IMR-90 (cell line): ENCODE results near the gene ZNF507. TPM values are rescaled to one million over a fixed set of nuclear protein-coding genes. Genes with fewer than 3 reads are reported as not detected.

Experiments used
- ATAC-seq: fragments of 200-7000 bp; cut with Tn5 transposase; 2 replicates; pipeline ENCODE4 v1.9.1; 2020; ENCODE audit warnings: low read depth, mild to moderate bottlenecking, moderate library complexity
- BruUV-seq: library from RNA; stranded (reverse); fragments of 400-500 nt; replicated peaks from 2 replicates; lab custom pipeline; 2021; lab: Mats Ljungman, UMichigan
- CTCF ChIA-PET: fragments of 300-600 bp; formaldehyde crosslinking; extraction: SDS; loops from one replicate; lab custom pipeline; 2021; ENCODE audit warnings: antibody characterized with exemption; lab: Yijun Ruan, JAX
- POLR2A ChIA-PET: fragments of 300-600 bp; sonication (Branson Sonifier 250); formaldehyde crosslinking; loops from one replicate; lab custom pipeline; 2022; ENCODE audit warnings: antibody characterized with exemption; ENCODE audit not compliant: unreplicated experiment; lab: Charles Lee
- DNase-seq: peaks from one replicate; pipeline ENCODE4 v3.0.0; 2013
- H2AFZ ChIP-seq: replicated peaks from 2 replicates; pipeline ENCODE3; 2013; ENCODE audit warnings: low read length, mild to moderate bottlenecking; ENCODE audit not compliant: poor library complexity
- H2AK5ac ChIP-seq: 2 replicates; pipeline ENCODE4 v1.6.1; 2013; ENCODE audit warnings: low read depth, low read length, inconsistent platforms
- H2AK9ac ChIP-seq: replicated peaks from 2 replicates; pipeline ENCODE3; 2013; ENCODE audit warnings: mild to moderate bottlenecking, low read depth, low read length, moderate library complexity; ENCODE audit not compliant: poor library complexity
- H2BK120ac ChIP-seq: 2 replicates; pipeline ENCODE4 v1.6.1; 2013; ENCODE audit warnings: low read depth, low read length, inconsistent platforms
- H2BK15ac ChIP-seq: 3 replicates; pipeline ENCODE4 v1.6.1; 2013; ENCODE audit warnings: low read depth, low read length, inconsistent platforms
- H2BK20ac ChIP-seq: 2 replicates; pipeline ENCODE4 v1.6.1; 2013; ENCODE audit warnings: low read depth, mild to moderate bottlenecking, inconsistent platforms, low read length, moderate library complexity
- H2BK5ac ChIP-seq: 2 replicates; pipeline ENCODE4 v1.6.1; 2013; ENCODE audit warnings: mild to moderate bottlenecking, low read depth, low read length, inconsistent platforms; ENCODE audit not compliant: poor library complexity, severe bottlenecking
- H3K14ac ChIP-seq: replicated peaks from 2 replicates; pipeline ENCODE4 v1.6.1; 2013; ENCODE audit warnings: low read depth, low read length, inconsistent platforms
- H3K18ac ChIP-seq: 2 replicates; pipeline ENCODE4 v1.6.1; 2013; ENCODE audit warnings: low read depth, low read length, control low read depth
- H3K23ac ChIP-seq: 2 replicates; pipeline ENCODE4 v1.6.1; 2013; ENCODE audit warnings: low read depth, low read length, inconsistent platforms
- H3K27ac ChIP-seq: 2 replicates; pipeline ENCODE4 v1.5.1; 2013; ENCODE audit warnings: mild to moderate bottlenecking, control low read depth, low read length; ENCODE audit not compliant: insufficient read depth
- H3K27me3 ChIP-seq: 2 replicates; pipeline ENCODE4 v1.6.1; 2013; ENCODE audit warnings: low read length; ENCODE audit not compliant: control insufficient read depth, insufficient read depth
- H3K36me3 ChIP-seq: 2 replicates; pipeline ENCODE4 v1.6.1; 2013; ENCODE audit warnings: low read length, mixed read lengths; ENCODE audit not compliant: control insufficient read depth, insufficient read depth
- H3K4ac ChIP-seq: 2 replicates; pipeline ENCODE4 v1.6.1; 2013; ENCODE audit warnings: low read depth, low read length, inconsistent platforms
- H3K4me1 ChIP-seq: 2 replicates; pipeline ENCODE4 v1.6.1; 2013; ENCODE audit warnings: low read length, mixed read lengths; ENCODE audit not compliant: control insufficient read depth, insufficient read depth
- H3K4me2 ChIP-seq: 2 replicates; pipeline ENCODE4 v1.6.1; 2013; ENCODE audit warnings: low read depth, mild to moderate bottlenecking, control low read depth, low read length, moderate library complexity
- H3K4me3 ChIP-seq: 2 replicates; pipeline ENCODE4 v1.5.1; 2013; ENCODE audit warnings: low read depth, mild to moderate bottlenecking, control low read depth, low read length, moderate library complexity; ENCODE audit not compliant: insufficient read depth
- H3K56ac ChIP-seq: 2 replicates; pipeline ENCODE4 v1.6.1; 2013; ENCODE audit warnings: low read length, inconsistent platforms; ENCODE audit not compliant: insufficient read depth; ENCODE audit errors: extremely low read depth
- H3K79me1 ChIP-seq, 2 experiments: 2 replicates each; pipeline ENCODE4 v1.6.1; 2013; ENCODE audit warnings: low read length in 2 of 2, inconsistent platforms in 1 of 2, low read depth in 1 of 2
- H3K9ac ChIP-seq: 2 replicates; pipeline ENCODE4 v1.6.1; 2013; ENCODE audit warnings: low read depth, low read length, control low read depth
- H3K9me1 ChIP-seq: 2 replicates; pipeline ENCODE4 v1.6.1; 2013; ENCODE audit warnings: low read length, inconsistent platforms; ENCODE audit not compliant: insufficient read depth
- H3K9me3 ChIP-seq: 2 replicates; pipeline ENCODE4 v1.6.1; 2013; ENCODE audit warnings: low read length; ENCODE audit not compliant: control insufficient read depth, insufficient read depth
- H4K20me1 ChIP-seq: 2 replicates; pipeline ENCODE4 v1.6.1; 2013; ENCODE audit warnings: low read length, inconsistent platforms; ENCODE audit not compliant: insufficient read depth
- H4K5ac ChIP-seq: 2 replicates; pipeline ENCODE4 v1.6.1; 2013; ENCODE audit warnings: mild to moderate bottlenecking, low read depth, low read length, control low read depth
- H4K8ac ChIP-seq, 2 experiments: 2 replicates each; pipeline ENCODE4 v1.6.1; 2013; ENCODE audit warnings: low read depth in 2 of 2, low read length in 2 of 2, control low read depth in 1 of 2, inconsistent platforms in 1 of 2
- H4K91ac ChIP-seq: 2 replicates; pipeline ENCODE4 v1.6.1; 2013; ENCODE audit warnings: low read depth, low read length, inconsistent platforms; ENCODE audit not compliant: insufficient read depth
- BHLHE40 ChIP-seq: fragments of 150-350 bp; IDR thresholded peaks from 2 replicates; pipeline ENCODE4 v1.6.1; 2016; ENCODE audit warnings: mild to moderate bottlenecking, low read depth, low read length
- CHD1 ChIP-seq: IDR thresholded peaks from 2 replicates; pipeline ENCODE4 v1.6.1; 2012; ENCODE audit warnings: low read depth, low read length, improper control_type of control experiment
- FOS ChIP-seq: fragments of 150-350 bp; IDR thresholded peaks from 2 replicates; pipeline ENCODE4 v1.6.1; 2016; ENCODE audit warnings: low read depth, low read length
- MAFK ChIP-seq: IDR thresholded peaks from 2 replicates; pipeline ENCODE4 v1.6.1; 2012; ENCODE audit warnings: low read depth, low read length, improper control_type of control experiment
- MXI1 ChIP-seq: IDR thresholded peaks from 2 replicates; pipeline ENCODE4 v1.6.1; 2012; ENCODE audit warnings: low read depth, mild to moderate bottlenecking, low read length, moderate library complexity, borderline replicate concordance
- NFE2L2 ChIP-seq: fragments of 150-350 bp; IDR thresholded peaks from 2 replicates; pipeline ENCODE4 v1.6.1; 2016; ENCODE audit warnings: low read depth, mild to moderate bottlenecking, low read length
- POLR2A ChIP-seq: IDR thresholded peaks from 2 replicates; pipeline ENCODE4 v1.6.1; 2012; ENCODE audit warnings: mild to moderate bottlenecking, low read depth, low read length
- RCOR1 ChIP-seq: IDR thresholded peaks from 2 replicates; pipeline ENCODE4 v1.6.1; 2012; ENCODE audit warnings: mild to moderate bottlenecking, low read length, improper control_type of control experiment; ENCODE audit not compliant: insufficient replicate concordance
- RFX5 ChIP-seq: IDR thresholded peaks from 2 replicates; pipeline ENCODE4 v1.8.0; 2012; ENCODE audit warnings: low read depth, mild to moderate bottlenecking, low read length, moderate library complexity
- SMC3 ChIP-seq: fragments of 150-350 bp; IDR thresholded peaks from 2 replicates; pipeline ENCODE4 v1.6.1; 2016; ENCODE audit warnings: low read depth, mild to moderate bottlenecking, antibody characterized with exemption, low read length, moderate library complexity
- WGBS, 2 experiments: methylation state at CpG; one replicate each; pipeline versions ENCODE4 v1.1.5 to v1.1.7; 2013; ENCODE audit warnings: missing lambda C conversion rate in 2 of 2; ENCODE audit not compliant: insufficient read length in 1 of 2; ENCODE audit errors: extremely low coverage in 2 of 2; 5-methylcytosine and 5-hydroxymethylcytosine counted together
- dilution Hi-C: fragments of 300-500 bp; cut with HindIII; formaldehyde crosslinking; loops from one replicate; pipeline ENCODE4 v1.14.3; 2018; ENCODE audit warnings: low sequenced_read_pairs; ENCODE audit not compliant: unreplicated experiment
- in situ Hi-C: fragments of 300-500 bp; cut with MboI; formaldehyde crosslinking; loops from 3 replicates; pipeline ENCODE4 v1.14.3; 2019; ENCODE audit warnings: low sequenced_read_pairs, inconsistent platforms, mixed read lengths
- intact Hi-C: fragments of 100-400 bp; cut with micrococcal nuclease; formaldehyde crosslinking; loops from 2 replicates; pipeline ENCODE4 v1.10.0; 2022
- polyA plus RNA-seq, 3 experiments: library from polyadenylated mRNA; depleted of rRNA; stranded (reverse); fragments of >200 nt; gene quantifications; 2 replicates each; pipeline ENCODE4 v1.2.3, GENCODE V29; 2012; ENCODE audit warnings: low replicate concordance in 1 of 3
- total RNA-seq: library from RNA; depleted of rRNA; stranded (reverse); fragments of >200 nt; gene quantifications from 2 replicates; pipeline ENCODE4 v1.2.3, GENCODE V29; 2012
- TF ChIP-seq, protein P1 (sequence below): conservative IDR thresholded peaks from 2 replicates; pipeline ENCODE4 v1.5.1; 2012; ENCODE audit warnings: mild to moderate bottlenecking, low read depth, low read length, improper control_type of control experiment

The ZNF507 gene
- total and polyA plus RNA-seq, 2 of the 4 experiments (the other 2 are of a cell fraction) = 9.6 to 19.9 TPM

DNA sequence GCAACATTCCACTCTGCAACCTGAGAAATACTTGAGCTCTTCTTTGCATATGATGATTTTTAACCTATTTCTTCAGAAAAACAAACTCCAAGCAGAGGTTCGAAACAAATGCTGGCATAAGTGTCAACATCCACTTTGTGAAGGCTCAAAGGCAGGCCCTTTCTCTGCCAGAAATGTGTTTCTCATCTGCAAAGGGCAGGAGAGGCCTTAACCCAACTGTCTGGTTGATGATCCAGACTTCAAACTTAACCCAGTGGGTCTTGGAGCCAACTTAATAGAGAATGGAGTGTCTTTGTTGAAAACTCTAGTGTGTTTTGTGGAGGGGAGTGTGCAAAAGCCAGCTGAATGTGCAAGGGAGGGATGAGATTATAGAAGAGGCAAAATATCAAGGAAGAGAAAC, 28.3 kb upstream of the ZNF507 start:
- DNase-seq = no peak
- ATAC-seq = no peak
- Histone ChIP-seq H3K36me3 (no peaks in the 10 kb centered on the region), H2BK20ac (no peak overlapping the region), H3K9me3 (no peaks in the 10 kb centered on the region), H3K14ac (no peak overlapping the region), H4K91ac (no peak overlapping the region), H3K9ac (no peak overlapping the region), H3K23ac (no peak overlapping the region), H3K4me1 (no peaks in the 10 kb centered on the region), H3K79me1 (no peaks in the 10 kb centered on the region), H2BK120ac (no peak overlapping the region), H2BK5ac (no peak overlapping the region), H2AFZ (no peak overlapping the region), H4K8ac (no peak overlapping the region), H3K27me3 (peaks cover 2% of the 10 kb centered on the region), H3K4ac (no peak overlapping the region), H3K56ac (no peak overlapping the region), H4K20me1 (no peaks in the 10 kb centered on the region), H2AK5ac (no peak overlapping the region), H3K18ac (no peak overlapping the region), H2BK15ac (no peak overlapping the region), H2AK9ac (no peak overlapping the region), H4K5ac (no peak overlapping the region), H3K27ac (no peak overlapping the region), H3K9me1 (no peaks in the 10 kb centered on the region), H3K4me2 (no peak overlapping the region), H3K4me3 (no peak overlapping the region)
- BruUV-seq = no TSS peak
- no CpG with 5 or more reads among the region's 1 CpG for WGBS, 2 experiments
- in situ Hi-C loops = no loop called here
- ChIA-PET CTCF (interaction anchor here (0.7 kb wide), 1 partner anchor 12 kb away, joined by 3 read pairs; no protein-coding TSS in a partner anchor), POLR2A (no interaction called here)
- dilution Hi-C loops = no loop called here
- intact Hi-C loops = no loop called here
- TF ChIP-seq CHD1 (no peak), BHLHE40 (no peak), NFE2L2 (no peak), RFX5 (no peak), FOS (no peak), POLR2A (no peak), SMC3 (no peak), RCOR1 (no peak), MXI1 (no peak), MAFK (no peak)
- TF ChIP-seq, protein P1, sequence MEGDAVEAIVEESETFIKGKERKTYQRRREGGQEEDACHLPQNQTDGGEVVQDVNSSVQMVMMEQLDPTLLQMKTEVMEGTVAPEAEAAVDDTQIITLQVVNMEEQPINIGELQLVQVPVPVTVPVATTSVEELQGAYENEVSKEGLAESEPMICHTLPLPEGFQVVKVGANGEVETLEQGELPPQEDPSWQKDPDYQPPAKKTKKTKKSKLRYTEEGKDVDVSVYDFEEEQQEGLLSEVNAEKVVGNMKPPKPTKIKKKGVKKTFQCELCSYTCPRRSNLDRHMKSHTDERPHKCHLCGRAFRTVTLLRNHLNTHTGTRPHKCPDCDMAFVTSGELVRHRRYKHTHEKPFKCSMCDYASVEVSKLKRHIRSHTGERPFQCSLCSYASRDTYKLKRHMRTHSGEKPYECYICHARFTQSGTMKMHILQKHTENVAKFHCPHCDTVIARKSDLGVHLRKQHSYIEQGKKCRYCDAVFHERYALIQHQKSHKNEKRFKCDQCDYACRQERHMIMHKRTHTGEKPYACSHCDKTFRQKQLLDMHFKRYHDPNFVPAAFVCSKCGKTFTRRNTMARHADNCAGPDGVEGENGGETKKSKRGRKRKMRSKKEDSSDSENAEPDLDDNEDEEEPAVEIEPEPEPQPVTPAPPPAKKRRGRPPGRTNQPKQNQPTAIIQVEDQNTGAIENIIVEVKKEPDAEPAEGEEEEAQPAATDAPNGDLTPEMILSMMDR = no peak
